ENCODE data around the gene RSAD2. TPM values are rescaled to one million over a fixed set of nuclear protein-coding genes. Genes with fewer than 3 reads are reported as not detected.

Gene RSAD2
- total and polyA plus RNA-seq, 2 donors (not counting 1 experiment from before 2014, with no cell fraction given): 0.81 to 1.5 TPM

- Histone ChIP-seq H3K9me3 (ENCODE audit: control extremely low read depth in 1 of 3, control insufficient read depth in 2 of 3, insufficient read depth in 1 of 3, low read length in 2 of 3) (no peaks in the 10 kb centered on the region), H3K27ac (ENCODE audit: low read length in 2 of 2) (no peak overlapping the region), H3K36me3 (replicated peaks in 1 of 2; ENCODE audit: control extremely low read depth in 1 of 2, control insufficient read depth in 1 of 2, extremely low read depth in 1 of 2, insufficient read depth in 2 of 2, low read length in 1 of 2) (no peaks in the 10 kb centered on the region), H3K4me2 (replicated peaks; ENCODE audit: low read depth, low read length, poor library complexity, severe bottlenecking) (no peak overlapping the region), H3K4me3 (ENCODE audit: control extremely low read depth in 1 of 5, extremely low read depth in 1 of 5, insufficient read depth in 1 of 5, low read depth in 2 of 5, low read length in 4 of 5) (no peak overlapping the region), H3K79me2 (ENCODE audit: control insufficient read depth, insufficient read depth, low read length) (no peaks in the 10 kb centered on the region), H3K27me3 (replicated peaks in 1 of 4; ENCODE audit: control extremely low read depth in 1 of 4, control insufficient read depth in 3 of 4, insufficient read depth in 4 of 4, low read length in 3 of 4) (no peaks in the 10 kb centered on the region), H3K4me1 (ENCODE audit: control insufficient read depth in 2 of 2, insufficient read depth in 2 of 2, low read length in 2 of 2) (no peaks in the 10 kb centered on the region), H2AFZ (ENCODE audit: insufficient read depth, low read depth, low read length, poor library complexity, severe bottlenecking) (no peak overlapping the region), H4K20me1 (ENCODE audit: control insufficient read depth, insufficient read depth, low read length, poor library complexity, severe bottlenecking) (no peaks in the 10 kb centered on the region), H3K9ac (ENCODE audit: low read length) (no peak overlapping the region)
- WGBS (ENCODE audit: insufficient coverage): no CpG with 5 or more reads among the region's 2 CpGs
- no peak overlapping the region for H3K4me3 Mint-ChIP-seq
- no peak overlapping the region for H3K27ac Mint-ChIP-seq
- POLR2A ChIA-PET: no interaction called here
- TF ChIP-seq, protein P1, sequence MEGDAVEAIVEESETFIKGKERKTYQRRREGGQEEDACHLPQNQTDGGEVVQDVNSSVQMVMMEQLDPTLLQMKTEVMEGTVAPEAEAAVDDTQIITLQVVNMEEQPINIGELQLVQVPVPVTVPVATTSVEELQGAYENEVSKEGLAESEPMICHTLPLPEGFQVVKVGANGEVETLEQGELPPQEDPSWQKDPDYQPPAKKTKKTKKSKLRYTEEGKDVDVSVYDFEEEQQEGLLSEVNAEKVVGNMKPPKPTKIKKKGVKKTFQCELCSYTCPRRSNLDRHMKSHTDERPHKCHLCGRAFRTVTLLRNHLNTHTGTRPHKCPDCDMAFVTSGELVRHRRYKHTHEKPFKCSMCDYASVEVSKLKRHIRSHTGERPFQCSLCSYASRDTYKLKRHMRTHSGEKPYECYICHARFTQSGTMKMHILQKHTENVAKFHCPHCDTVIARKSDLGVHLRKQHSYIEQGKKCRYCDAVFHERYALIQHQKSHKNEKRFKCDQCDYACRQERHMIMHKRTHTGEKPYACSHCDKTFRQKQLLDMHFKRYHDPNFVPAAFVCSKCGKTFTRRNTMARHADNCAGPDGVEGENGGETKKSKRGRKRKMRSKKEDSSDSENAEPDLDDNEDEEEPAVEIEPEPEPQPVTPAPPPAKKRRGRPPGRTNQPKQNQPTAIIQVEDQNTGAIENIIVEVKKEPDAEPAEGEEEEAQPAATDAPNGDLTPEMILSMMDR (IDR thresholded peaks at IDR 0.05): no peak
- intact Hi-C loops (cut with micrococcal nuclease): no loop called here
- CTCF ChIA-PET: interaction anchor here (1.0 to 6.9 kb wide), 4 partner anchors 9 to 150 kb away, joined by 3 to 33 read pairs (median 4); no protein-coding TSS in a partner anchor
- H3K9me3 Mint-ChIP-seq (ENCODE audit: insufficient read depth): no peaks in the 10 kb centered on the region
- H3K4me1 Mint-ChIP-seq: no peaks in the 10 kb centered on the region
- no peak for DNase-seq
- ATAC-seq (ENCODE audit: low read depth): no peak
- H3K27me3 Mint-ChIP-seq: no peaks in the 10 kb centered on the region
Observed at GRCh38 chr2:6893876-6894482, 16.4 kb downstream of the RSAD2 start.

- peaks cover 2% of the 10 kb centered on the region for H3K9me3 Mint-ChIP-seq (ENCODE audit: insufficient read depth)
- no peaks in the 10 kb centered on the region for H3K4me1 ChIP-seq (ENCODE audit: control insufficient read depth in 2 of 2, insufficient read depth in 2 of 2, low read length in 2 of 2)
- ChIA-PET POLR2A (interaction anchor here (1.0 kb wide), 1 partner anchor 9 kb away, joined by 3 read pairs; no protein-coding TSS in a partner anchor), CTCF (interaction anchor here (0.6 to 6.9 kb wide), 20 partner anchors 9 to 774 kb away, joined by 3 to 33 read pairs (median 3); partner anchors contain the start of gene CMPK2)
- H3K36me3 ChIP-seq (replicated peaks in 1 of 2; ENCODE audit: control extremely low read depth in 1 of 2, control insufficient read depth in 1 of 2, extremely low read depth in 1 of 2, insufficient read depth in 2 of 2, low read length in 1 of 2): no peaks in the 10 kb centered on the region
- ATAC-seq (ENCODE audit: low read depth) (no peak), DNase-seq (peak; percentile 45)
- no peaks in the 10 kb centered on the region for H3K9me3 ChIP-seq (ENCODE audit: control extremely low read depth in 1 of 3, control insufficient read depth in 2 of 3, insufficient read depth in 1 of 3, low read length in 2 of 3)
- WGBS (ENCODE audit: insufficient coverage): 95% methylated on average over 3 of the region's 5 CpGs
- H4K20me1 ChIP-seq (ENCODE audit: control insufficient read depth, insufficient read depth, low read length, poor library complexity, severe bottlenecking): no peaks in the 10 kb centered on the region
- no peaks in the 10 kb centered on the region for H3K4me1 Mint-ChIP-seq
- no peak overlapping the region for H3K4me3 ChIP-seq (ENCODE audit: control extremely low read depth in 1 of 5, extremely low read depth in 1 of 5, insufficient read depth in 1 of 5, low read depth in 2 of 5, low read length in 4 of 5)
- TF ChIP-seq EZH2 (IDR thresholded peaks at IDR 0.05; ENCODE audit: borderline replicate concordance, insufficient read depth, low read depth, low read length, poor library complexity, severe bottlenecking): no peak
- TF ChIP-seq, protein P1 (IDR thresholded peaks at IDR 0.05): peak; percentile 82
- H3K9ac ChIP-seq (ENCODE audit: low read length): no peak overlapping the region
- H3K79me2 ChIP-seq (ENCODE audit: control insufficient read depth, insufficient read depth, low read length): no peaks in the 10 kb centered on the region
- no peak overlapping the region for H3K4me2 ChIP-seq (replicated peaks; ENCODE audit: low read depth, low read length, poor library complexity, severe bottlenecking)
- no peak overlapping the region for H3K27ac Mint-ChIP-seq
- no peaks in the 10 kb centered on the region for H3K27me3 ChIP-seq (replicated peaks in 1 of 4; ENCODE audit: control extremely low read depth in 1 of 4, control insufficient read depth in 3 of 4, insufficient read depth in 4 of 4, low read length in 3 of 4)
- H3K27me3 Mint-ChIP-seq: no peaks in the 10 kb centered on the region
- intact Hi-C loops (cut with micrococcal nuclease): loop anchor here (1.0 kb wide), 2 partner anchors 147 to 187 kb away; no protein-coding TSS in a partner anchor
- no peak overlapping the region for H2AFZ ChIP-seq (ENCODE audit: insufficient read depth, low read depth, low read length, poor library complexity, severe bottlenecking)
- H3K27ac ChIP-seq (ENCODE audit: low read length in 2 of 2): no peak overlapping the region
- no peak overlapping the region for H3K4me3 Mint-ChIP-seq
Observed at GRCh38 chr2:6896930-6897759, 19.6 kb downstream of the RSAD2 start.
